ENCODE results near the gene ZNF268.

Gene ZNF268

DNA sequence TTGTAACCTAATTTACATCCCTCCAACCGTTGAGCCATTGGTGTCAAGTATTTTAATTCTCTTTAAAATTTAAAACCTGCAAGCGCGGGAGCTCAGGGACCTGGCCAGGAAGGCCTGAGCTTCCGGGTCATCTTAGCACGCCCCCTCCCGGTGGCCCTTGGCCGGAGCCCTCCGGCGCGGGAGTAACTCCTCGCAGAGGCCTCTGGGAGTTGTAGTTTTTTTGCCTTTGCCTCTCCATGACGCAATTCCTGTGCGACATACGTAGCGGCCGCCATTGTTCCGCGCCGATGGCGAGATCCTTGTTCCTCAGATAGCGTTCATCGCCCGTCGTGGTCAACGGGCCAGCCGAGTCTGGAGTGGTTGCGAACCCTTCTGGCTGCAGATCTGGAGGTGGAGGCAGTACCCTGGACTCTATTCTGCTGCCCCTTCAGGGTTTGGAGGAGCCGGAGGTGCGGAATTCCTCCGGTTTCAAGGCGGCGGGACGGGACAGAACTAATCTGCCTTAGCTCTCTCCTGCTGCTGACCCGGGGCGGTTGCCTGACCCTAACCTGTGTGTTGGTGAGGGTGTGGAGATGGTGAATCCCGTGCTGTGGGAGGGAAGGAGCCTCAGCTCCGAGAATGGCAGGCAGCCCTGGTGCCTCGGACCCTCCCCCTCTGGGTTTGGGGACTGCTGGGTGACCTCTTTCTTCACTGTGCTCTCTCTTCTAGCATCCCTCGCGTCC lies at the start of gene ZNF268:
Gene ZNF268 (plus strand): TSS at position 258 of the 722 bp plus-strand sequence. CDS start 503 bp downstream, outside the sequence.
- DNase-seq = peak; percentile 64

DNA sequence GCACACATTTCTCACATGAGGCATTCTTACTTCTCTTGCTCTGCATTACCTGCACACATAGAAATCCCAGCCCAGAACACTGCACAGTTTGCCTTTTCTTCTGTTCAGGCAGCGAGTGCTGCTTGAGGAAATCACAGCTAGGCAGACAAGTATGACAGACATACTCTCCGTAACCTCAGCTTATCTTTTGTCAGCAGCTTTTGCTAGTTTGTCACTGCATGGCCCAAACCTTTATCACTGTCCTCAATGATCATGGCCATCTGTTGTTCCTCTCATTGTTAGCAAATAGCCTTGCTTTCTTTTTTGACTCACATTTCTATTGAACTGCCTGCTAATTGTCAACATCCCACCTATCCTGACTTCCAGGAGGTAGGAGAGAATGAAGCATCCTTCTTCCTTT lies 45.5 kb upstream of the ZNF268 start:
- no peak for DNase-seq

DNA sequence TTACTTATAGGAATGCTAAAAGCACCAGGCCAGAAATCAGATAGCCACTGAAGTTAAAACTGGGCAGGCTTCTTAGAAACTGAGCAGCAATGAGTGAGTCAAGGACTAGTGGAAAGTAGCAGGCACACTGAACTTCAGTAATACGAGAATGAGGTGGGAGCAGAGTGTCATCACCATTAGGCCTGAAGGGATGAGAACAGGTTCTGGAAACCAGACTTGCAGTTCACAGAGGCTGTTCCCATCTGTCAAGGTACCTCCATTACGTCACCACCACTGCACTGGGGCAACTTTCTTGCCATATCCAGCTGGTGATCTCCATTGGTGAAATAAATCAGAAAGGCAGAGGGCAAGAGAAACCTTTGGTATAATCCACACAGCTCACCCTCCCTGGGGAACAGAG lies 35.3 kb upstream of the ZNF268 start:
- DNase-seq = no peak

DNA sequence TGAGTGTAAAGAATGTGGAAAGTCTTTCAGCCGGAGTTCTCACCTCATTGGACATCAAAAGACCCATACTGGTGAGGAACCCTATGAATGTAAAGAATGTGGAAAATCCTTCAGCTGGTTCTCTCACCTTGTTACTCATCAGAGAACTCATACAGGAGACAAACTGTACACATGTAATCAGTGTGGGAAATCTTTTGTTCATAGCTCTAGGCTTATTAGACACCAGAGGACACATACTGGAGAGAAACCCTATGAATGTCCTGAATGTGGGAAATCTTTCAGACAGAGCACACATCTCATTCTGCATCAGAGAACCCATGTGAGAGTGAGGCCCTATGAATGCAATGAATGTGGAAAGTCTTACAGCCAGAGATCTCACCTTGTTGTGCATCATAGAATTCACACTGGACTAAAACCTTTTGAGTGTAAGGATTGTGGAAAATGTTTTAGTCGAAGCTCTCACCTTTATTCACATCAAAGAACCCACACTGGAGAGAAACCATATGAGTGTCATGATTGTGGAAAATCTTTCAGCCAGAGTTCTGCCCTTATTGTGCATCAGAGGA lies 25.1 kb upstream of the ZNF268 start:
- DNase-seq = no peak

DNA sequence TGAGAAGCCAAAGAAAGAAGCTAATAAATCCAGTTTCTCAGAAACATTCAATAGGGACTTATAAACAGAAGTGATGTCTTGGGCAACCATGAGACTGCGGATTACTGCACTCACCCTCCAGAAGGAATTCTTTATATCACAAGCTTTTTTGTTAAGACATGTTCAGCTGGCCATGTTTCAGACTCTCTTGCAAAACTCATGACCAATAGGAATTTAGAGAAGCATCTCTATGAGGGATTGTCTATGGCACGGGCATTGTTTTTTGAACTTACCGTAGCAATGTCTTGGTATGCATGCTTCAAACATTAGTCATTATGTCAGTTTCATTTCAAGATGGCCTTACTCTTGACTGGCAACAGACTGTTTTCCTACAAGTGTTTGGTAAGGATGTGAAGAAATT lies 15.5 kb upstream of the ZNF268 start:
- no peak for DNase-seq

DNA sequence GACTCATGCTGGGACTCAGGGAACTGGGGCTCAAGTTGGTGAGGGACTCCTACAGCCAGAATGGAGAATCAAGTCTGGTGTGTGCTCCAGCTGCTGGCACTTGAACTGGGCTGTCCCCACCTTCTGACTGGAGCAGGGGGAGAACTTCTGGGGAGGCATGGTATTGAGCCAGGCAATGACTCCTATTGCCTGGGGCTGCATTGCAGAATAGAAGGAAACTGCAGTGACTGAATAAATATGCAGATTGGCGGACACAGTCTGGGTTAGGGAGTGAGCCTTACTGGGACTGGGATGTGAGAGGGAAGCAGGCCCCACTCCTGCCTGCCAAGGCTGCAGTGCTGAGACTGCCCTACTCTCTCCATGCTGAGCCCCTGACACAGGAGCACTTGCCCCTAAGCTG lies 8.8 kb upstream of the ZNF268 start:
- no peak for DNase-seq

DNA sequence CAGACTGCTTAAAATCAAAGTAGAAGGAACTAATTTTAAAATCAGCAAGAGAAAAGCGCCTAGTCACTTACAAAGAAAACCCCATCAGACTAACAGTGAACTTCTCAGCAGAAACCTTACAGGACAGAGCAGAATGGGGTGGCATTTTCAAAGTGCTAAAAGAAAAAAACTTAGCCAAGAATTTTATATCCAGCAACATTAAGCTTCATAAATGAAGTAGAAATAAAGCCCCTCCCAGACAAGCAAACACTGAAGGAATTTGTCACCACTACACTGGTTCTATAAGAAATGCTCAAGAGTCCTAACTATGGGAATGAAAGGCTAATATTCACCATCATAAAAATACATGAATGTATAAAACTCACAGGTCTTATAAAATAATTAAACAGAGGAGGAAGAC lies 6.4 kb upstream of the ZNF268 start:
- no peak for DNase-seq

DNA sequence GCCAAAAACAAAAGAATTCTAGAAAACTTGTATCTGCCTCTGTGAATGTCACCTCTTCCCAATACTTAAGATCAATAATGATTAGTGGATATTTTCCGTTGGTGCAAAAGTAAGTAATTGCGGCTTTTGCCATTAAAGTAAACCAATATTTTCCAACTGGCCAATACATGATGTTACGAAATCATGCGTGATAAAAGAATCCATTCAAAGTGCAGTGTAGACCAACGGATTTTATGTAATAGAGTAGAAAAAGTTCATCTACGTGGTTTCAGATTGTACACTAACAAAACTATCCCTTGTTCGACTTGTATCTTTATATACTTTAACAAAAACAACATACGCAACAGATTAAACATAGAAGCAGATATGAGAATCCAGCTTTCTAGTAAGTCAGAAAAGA lies 626 bp upstream of the ZNF268 start:
- DNase-seq = no peak

DNA sequence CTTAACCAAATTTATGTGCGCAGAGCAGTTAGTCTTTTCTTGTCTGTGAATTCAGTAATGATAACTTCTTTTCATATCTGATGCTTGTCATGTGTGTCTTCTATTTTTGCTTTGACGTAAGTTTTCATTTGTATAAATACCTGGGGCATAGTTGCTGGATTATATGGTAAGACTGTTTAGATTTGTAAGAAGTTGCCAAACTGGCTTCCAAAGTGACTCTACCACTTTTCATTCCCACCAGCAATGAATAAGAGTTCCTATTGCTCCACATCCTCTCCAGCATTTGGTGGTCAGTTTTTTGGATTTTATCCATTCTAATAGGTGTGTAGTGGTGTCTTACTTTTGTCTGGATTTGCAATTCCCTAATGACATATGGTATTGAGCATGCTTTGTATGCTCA lies 8.9 kb downstream of the ZNF268 start:
- DNase-seq = no peak

DNA sequence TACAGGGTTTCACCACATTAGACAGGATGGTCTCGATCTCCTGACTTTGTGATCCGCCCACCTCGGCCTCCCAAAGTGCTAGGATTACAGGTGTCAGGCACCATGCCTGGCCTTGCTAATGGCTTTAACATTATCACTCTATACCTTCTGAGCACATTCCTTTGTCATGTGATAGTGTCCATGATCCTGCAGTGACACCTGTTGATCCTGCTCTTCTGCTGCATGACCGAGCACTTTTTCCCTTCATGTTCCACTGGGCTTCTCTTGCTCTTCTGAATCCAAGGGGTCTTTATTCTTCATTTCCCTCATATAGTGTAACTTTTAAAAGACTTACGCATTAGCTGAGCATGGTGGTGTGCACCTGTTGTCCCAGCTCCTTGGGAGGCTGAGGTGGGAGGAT lies 11.6 kb downstream of the ZNF268 start:
- DNase-seq = no peak

DNA sequence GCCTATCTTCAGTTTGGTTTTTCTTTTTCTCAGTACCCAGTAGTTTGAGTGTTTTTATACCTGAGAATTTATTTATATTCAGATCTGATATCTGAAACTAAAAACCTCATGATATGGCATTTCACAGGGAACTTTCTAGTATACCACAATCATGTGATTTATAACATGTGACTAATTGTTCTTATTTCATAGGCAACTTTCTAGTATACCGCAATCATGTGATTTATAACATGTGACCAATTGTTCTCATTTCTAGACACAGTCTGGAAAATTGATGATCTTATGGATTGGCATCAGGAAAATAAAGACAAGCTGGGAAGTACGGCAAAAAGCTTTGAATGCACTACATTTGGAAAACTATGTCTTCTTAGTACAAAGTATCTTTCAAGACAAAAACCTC lies 20.6 kb downstream of the ZNF268 start:
- DNase-seq = no peak

DNA sequence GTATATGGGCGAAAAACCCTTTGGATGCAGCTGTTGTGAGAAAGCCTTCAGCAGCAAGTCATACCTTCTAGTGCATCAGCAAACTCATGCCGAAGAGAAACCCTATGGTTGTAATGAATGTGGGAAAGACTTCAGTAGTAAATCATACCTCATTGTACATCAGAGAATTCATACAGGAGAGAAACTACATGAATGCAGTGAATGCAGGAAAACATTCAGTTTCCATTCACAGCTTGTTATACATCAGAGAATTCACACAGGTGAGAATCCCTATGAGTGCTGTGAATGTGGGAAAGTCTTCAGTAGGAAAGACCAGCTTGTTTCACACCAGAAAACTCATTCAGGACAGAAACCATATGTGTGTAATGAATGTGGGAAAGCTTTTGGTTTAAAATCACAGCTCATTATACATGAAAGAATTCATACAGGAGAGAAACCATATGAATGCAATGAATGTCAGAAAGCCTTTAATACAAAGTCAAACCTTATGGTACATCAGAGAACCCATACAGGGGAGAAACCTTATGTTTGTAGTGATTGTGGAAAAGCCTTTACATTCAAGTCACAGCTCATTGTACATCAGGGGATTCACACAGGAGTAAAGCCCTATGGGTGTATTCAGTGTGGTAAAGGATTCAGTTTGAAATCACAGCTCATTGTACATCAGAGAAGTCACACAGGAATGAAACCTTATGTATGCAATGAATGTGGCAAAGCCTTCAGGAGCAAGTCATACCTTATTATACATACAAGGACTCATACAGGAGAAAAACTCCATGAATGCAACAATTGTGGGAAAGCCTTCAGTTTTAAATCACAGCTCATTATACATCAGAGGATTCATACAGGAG lies 21.4 kb downstream of the ZNF268 start:
- no peak for DNase-seq

DNA sequence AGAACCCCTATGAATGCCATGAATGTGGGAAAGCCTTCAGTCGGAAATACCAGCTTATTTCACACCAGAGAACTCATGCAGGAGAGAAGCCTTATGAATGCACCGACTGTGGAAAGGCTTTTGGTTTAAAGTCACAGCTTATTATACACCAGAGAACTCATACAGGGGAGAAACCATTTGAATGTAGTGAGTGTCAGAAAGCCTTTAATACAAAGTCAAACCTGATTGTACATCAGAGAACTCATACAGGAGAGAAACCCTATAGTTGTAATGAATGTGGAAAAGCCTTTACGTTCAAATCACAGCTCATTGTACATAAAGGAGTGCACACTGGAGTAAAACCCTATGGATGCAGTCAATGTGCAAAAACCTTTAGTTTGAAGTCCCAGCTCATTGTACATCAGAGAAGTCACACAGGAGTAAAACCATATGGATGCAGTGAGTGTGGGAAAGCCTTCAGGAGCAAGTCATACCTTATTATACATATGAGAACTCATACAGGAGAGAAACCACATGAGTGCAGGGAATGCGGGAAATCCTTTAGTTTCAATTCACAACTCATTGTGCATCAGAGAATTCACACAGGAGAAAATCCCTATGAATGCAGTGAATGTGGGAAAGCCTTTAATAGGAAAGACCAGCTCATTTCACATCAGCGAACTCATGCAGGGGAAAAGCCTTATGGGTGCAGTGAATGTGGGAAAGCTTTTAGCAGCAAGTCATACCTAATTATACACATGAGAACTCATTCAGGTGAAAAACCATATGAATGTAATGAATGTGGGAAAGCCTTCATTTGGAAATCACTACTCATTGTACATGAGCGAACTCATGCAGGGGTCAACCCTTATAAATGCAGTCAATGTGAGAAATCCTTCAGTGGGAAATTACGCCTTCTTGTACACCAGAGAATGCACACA lies 22.3 kb downstream of the ZNF268 start:
- no peak for DNase-seq

DNA sequence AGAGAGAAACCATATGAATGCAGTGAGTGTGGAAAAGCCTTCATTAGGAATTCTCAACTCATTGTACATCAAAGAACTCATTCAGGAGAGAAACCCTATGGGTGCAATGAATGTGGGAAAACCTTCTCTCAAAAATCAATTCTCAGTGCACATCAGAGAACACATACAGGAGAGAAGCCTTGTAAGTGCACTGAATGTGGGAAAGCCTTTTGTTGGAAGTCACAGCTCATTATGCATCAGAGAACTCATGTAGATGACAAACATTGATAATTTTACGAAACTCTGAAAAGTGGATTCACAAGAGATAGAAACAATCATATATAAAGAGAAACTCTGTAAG lies 22.9 kb downstream of the ZNF268 start:
- DNase-seq = no peak

DNA sequence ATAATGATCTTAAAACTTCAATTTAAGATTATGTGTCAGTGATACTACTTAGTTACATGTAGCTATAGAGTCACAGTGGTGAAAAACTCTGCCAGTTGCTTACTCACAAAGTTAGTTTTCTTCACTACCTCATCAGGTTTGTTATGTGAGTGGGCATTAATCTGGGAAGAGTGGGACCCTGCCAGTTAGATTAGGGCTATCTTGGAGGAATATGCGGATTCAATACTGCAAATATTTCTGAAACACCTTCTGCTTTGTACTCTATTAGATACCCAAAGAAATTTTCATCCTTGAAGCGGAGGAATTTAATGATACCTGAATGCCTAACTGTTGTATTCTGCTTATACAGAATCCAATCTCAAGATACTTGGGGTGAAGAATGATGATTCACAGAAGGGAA lies 25.1 kb downstream of the ZNF268 start:
- no peak for DNase-seq

DNA sequence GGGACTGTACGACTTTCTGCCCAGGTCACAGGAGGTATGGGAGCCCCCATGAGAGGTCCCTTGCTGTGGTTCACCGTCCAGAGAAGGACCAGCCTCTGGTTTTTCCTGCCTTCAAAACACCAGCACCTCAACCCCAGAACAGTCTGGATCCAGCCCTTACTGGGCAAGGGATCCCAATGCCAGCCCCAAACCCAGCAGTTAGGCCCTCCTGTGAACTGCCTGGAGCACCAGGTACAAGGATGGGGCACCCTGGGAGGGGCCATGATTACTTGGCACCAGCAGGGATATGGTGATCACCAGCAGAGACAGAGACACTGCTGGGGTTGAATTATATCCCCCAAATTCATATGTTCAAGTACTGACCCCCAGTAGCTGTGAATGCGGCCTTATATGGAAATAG lies 34.4 kb downstream of the ZNF268 start:
- DNase-seq = no peak

DNA sequence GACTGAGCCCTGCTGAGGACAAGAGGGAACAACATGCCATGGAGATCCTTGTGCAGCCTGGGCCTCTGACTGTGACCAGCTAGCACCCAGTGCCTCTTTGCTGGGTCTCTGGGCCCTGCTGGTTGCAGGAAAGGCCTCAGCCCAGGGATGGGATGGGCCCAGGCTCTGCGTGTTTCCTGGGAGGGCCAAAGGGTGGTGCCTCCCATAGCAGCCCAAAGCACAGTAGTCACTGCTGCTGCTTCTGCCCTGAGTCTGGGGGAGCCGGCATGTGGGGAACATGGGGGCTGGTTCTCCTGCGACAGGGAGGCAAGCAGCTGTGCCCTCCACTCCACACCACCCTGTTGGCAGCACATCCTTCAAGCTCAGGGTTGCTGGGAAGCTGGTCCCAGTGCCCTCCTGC lies 35.9 kb downstream of the ZNF268 start:
- DNase-seq = no peak

DNA sequence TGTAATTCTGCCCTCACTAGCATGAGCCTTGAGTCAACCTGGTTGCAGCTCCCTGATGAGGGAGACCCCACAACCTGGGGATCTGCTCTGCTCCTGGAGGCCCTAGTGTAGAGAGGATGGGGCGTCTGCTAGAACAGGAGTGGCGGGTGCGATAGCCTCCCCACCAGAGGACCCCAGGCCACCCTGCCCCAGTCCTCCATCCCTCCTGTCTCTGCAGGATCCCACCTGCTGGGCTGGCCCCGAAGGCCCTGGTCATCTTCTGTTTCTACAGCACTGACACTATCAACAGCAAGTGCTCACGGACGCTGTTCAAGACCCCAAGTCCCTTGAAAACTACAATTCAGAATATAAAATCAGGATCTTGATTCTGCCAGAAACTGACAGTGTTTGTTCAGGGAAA lies 39.2 kb downstream of the ZNF268 start:
- DNase-seq = no peak

DNA sequence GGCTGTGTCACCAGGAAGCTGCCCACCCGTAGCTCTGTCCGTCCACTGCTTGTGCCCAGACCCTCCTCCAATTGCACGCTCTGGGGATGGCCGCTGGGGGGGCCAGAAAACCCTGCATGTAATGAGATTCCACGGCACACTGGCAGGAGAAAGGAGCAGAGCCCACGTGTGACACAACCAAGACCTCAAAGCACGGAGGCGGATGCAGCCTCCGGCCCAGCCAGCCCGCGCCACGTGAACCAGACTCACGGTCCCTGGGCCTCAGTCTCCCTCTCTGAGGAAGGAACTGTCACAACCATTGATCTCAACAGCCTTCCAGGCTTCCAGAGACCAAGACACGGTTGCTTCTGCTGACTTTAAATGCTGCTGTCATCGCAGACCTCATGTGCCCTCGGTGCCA lies 39.9 kb downstream of the ZNF268 start:
- no peak for DNase-seq

DNA sequence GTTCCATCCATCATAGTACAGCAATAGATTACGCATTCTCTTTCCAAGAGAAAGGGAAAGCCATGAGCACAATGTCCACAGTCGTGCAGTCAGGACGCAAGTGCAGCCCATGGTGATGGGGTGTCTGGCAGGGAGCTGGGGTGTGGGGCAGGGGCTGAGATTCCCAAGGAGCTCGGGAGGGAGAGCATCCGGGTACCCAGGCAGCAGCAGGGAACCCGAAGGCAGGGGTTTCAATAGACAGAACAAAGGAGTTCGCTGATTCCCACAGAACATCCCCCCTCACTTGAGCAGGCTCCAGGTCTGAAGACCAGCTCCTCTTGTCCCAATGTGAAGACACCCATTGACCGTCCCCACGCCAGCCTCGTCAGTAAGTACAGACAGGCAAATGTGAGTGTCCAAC lies 40.9 kb downstream of the ZNF268 start:
- no peak for DNase-seq

DNA sequence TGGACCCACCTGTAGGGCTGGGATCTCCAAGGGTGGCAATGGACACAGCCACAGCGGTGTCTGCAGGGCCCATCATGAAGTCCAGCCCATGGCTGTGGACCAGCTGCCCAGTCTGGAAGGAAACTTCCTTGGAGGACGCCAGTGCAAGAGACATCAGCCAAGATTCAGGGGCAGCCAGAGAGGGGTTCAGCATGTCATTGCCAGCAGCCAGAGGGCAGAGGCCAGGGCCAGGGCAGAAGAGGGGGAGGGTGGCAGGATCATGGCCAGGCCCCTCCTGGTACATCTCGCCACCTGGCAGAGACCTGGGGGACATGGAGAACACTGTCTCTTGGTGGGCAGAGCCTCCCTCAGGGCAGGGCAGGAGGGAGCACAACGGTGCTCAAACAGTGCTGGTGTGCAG lies 44.2 kb downstream of the ZNF268 start:
- no peak for DNase-seq

DNA sequence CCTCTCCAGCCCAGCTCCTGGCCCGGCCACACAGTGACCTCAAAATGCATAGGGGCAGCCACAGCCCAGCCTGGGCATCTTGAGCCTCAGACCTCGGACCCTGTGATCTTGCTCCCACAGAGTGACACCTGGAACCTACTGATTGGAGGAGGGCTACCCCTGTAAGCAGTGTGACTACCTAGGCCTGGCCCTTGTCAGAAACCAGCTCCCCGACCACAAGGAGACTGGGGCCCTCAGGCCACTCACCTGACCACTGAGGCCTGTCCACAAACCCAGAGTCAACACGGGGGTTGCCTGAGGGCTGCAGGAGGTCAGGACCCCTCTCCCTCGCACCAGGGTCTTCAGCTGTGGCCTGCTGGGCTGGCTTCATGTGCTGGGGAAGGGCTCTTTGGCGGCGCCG lies 45.4 kb downstream of the ZNF268 start:
- no peak for DNase-seq

DNA sequence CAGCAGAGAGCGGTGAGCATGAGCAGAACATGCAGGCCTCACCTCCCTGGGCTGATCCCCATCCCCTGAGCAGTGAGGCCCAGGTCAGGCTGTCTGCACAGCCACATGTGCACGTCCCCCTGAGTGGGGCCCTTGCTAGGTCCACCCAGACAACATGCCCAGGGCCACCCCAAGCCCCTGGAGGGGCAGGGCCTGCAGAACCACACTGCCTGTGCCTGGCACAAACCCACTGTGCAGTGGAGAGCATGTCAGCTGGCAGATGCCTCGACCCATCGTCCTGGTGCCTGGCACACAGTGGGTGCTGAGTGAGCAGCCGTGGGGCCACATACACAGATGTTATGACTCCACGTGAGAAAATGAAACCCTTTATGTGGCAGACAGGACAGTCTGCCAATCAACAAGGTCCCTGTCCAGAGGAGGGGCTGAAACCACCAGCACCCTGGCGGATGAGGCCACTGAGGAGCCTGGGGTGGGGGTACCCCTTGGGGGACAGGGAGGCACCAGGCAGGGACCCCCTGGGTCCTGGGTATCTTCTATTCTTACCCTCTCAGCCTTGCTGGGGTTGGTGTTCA lies 46.1 kb downstream of the ZNF268 start:
- DNase-seq = no peak

Measured in GOT3 (cell line).